HG03103 (cell line): ENCODE data around the gene HLA-DPA1.
"Not testable (repeated sequence)": the region's sequence is repeated elsewhere in the genome, so short reads cannot be mapped to it uniquely, and the experiment has no call there.

Experiments
- ATAC-seq: cut with Tn5 transposase; IDR thresholded peaks from one replicate; pipeline ENCODE4 v1.9.1; 2021; ENCODE audit warnings: low read depth; ENCODE audit not compliant: unreplicated experiment

The HLA-DPA1 gene

DNA sequence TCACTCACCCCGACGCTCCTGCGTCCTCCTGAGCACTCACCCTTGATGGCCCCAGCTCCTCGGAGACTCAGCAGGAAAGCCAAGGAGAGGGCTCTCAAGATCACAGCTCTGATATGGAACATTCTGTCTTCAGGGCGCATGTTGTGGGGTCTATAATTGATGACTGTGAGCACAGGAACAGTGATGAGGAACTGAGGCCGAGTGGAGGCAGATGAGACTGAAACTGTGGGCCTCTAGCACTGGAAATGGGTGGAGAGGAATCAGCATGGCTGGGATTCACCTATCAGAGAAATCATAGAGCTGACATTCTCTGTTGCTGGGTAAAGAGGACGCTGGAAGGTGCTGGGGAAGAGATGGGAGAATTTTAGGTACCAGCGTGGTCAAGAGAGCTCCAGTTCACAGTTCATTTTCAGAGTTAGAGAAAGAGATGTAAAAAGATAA, at the start of gene HLA-DPA1:
Gene HLA-DPA1, minus strand, starts transcription at position 219 of the 441 bp plus-strand sequence.
- ATAC-seq = peak; percentile 65

DNA sequence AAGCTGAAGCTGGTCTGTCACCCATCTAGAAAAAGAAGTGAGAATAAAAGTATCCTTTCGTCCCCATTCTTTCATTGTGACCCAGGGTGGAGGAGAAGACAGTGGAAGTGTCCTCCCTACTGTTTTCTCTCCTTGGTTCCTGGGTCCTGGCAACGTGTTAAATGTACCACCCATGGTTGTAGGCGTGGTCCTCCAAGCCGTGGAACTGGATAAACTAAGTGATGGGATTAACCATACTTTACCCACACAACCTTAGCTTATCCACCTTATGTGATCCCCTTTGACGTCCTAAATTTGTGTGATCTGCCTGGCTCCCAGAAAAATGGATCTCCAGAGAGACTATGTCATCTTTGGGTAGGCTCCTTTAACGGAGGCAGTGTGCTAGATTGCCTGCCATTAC, 49.7 kb upstream of the HLA-DPA1 start:
- no peak for ATAC-seq

- no peak for ATAC-seq
Observed at GRCh38 chr6:33120001-33120400, 46.6 kb upstream of the HLA-DPA1 start.

DNA sequence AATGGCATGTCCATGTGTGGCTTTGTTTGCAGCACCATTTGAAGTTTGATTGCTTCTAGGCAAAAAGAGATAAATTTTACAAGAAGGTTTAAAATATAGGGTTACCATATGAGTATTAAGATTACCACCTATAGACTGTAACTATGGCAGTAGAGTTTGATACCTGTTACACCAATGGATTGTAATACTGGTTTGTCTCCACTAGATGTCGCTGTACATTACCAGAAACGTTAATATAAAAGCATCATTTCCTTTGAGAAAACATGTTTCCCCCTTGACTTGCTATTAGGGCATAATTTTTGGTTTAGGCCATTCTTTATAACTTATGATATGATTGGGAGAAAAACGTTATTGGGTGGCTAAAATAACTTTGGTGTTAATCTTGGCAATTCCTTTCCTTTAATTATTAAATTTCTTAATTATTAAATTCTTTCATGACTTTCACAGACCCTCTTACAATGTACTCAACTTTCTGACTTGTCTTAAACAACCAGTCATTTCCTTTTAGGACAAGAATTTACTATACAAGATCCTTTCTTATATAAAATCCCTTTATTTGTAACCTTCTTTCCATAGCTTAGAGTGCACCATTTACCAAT, 45.2 kb upstream of the HLA-DPA1 start:
- ATAC-seq = no peak

GRCh38 chr6:33117811-33118277, 44.4 kb upstream of the HLA-DPA1 start:
- ATAC-seq = no peak

- no peak for ATAC-seq
Observed at GRCh38 chr6:33116841-33117711, 43.6 kb upstream of the HLA-DPA1 start.

GRCh38 chr6:33116417-33116816, 43.0 kb upstream of the HLA-DPA1 start:
- ATAC-seq = no peak

GRCh38 chr6:33114406-33114805, 41.0 kb upstream of the HLA-DPA1 start:
- no peak for ATAC-seq

DNA sequence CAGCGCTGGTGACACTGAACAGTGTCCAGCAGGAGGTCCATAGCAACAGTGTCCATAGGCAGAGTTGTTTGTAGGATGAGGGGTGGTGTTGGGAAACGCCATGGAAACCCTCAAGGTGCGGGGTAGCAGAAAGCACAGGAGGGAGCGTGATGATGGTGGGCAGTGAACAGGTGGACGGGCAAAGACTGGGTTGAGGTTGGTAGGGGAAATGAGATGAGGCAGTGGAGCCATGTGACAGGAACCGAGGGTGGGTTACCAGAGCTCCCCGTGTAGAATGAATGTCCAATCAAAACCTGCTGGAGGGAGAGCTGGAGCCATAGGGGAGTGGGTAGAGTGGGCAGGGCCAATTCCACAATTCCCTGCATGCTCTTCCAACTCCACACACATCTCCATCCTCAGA, 40.3 kb upstream of the HLA-DPA1 start:
- no peak for ATAC-seq

DNA sequence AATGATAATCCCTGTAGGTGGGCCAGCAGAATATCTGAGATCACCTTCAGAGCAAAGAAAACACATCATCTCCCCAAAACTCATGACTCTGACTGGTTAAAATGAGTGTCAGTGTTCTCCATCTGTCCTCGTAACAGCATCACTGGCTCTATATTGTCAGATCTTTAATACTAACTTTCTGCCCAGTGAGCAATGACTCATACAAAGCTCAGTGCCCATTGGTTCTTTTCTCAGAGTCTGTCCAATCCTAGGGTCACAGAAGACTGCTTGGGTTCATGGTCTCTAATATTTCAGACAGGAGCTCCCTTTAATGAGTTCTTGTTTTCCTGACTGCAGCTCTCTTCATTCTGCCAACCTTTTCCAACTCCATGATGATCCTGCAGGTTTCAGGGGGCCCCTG, 38.7 kb upstream of the HLA-DPA1 start:
- peak; percentile 64 for ATAC-seq

GRCh38 chr6:33108307-33108706, 34.9 kb upstream of the HLA-DPA1 start:
- no peak for ATAC-seq

DNA sequence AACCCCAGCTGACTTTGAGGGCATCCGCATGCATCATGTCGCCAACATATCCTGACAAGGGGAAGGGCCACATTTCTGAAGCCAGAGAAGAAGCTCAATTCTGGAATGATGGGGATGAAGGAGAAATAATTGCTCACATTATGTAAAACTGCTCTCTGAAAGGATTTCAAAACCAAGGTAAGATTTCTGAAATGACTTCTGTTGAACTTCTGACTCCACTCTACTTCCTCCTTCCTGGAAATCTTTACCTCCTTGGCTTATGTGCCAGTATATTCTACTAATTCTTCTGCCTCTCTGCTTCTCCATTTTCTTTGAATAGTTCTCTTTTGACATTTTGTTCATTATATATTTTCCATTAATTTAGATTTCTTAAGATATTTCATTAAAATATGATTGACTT, 34.2 kb upstream of the HLA-DPA1 start:
- ATAC-seq = no peak

DNA sequence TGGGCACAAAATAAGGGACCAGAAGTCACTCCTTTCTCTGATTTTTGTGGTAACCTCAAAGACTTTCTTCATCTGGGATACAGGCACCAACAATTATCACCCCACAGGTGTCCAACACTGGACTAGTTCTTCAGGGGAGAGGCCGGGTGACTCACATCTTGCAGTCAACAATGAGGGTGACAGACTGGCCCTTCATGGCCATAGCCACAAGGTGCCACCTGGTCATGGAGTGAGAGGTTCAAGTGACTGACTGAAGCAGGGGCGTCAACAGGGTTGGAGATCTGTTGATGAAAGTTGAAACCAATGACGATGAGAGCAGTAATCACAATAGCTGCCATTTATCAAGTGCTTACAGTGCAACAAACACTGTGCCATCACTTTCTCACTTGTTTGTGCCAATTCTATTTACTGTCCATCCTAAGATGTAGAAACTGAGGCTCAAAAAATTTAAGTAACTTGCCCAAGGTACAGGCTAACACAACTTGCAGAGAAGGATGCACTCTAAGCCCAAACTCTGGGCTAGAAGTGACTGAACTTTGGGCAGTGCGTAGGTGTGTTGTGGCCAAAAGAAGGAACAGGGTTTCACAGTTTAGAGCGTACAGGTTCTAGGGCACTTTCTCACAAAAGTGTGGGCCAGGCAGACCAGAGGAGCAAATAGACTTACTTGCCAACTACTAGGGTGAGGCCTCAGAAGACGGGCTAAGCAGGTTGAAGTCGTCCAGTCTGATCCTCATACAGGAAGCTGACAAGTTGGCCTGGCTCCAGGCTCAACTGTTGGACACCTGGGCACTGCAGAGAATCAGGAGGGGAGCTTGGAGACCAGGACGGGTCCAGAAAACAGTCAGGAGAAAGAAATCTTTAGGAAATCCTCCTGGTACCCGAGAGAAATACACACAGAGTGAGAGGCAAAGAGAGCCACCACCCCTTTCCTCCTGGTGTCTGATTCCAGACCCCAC, 32.7 kb upstream of the HLA-DPA1 start:
- ATAC-seq = no peak

DNA sequence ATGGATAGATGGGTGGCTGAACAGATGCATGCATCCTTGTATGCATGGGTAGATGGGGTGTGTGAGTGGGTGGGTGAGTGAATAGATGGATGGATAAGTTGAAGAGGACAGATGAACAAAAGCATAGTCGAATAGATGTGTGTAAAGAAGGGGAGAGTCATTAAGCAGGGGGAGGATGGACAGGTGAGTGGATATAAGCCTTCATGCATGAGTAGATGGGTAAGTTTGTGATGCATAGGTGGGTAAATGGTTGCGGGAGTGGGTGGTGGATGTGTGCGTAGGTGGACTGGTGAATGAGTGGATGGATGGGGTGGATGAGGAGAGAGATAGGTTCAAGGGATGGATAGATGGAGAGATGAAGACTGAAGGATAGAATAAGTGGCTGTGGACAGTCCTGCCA, 31.9 kb upstream of the HLA-DPA1 start:
- no peak for ATAC-seq

DNA sequence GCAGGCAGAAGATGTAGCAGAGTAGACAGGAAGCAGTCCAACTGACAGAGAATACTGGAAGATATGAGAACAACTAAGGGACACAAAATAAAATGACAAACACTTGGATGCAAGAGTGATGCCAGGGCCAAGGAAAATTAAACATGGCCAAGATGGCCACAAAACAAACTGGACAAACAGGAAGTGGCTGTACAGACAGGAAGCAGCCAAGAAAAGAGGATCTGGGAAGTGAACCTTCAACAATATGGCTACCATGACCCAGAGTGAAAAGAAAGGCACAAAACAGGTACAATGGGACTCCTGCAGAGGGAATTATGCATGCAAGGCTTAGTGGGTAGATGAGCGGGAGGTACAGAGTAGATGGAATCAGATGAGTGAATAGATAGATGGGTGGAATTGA, 31.4 kb upstream of the HLA-DPA1 start:
- ATAC-seq = no peak

- ATAC-seq = no peak
Observed at GRCh38 chr6:33103776-33104175, 30.3 kb upstream of the HLA-DPA1 start.

- not testable (repeated sequence) for ATAC-seq
Observed at GRCh38 chr6:33101121-33101737, 27.8 kb upstream of the HLA-DPA1 start.

GRCh38 chr6:33095681-33096080, 22.2 kb upstream of the HLA-DPA1 start:
- ATAC-seq = no peak

DNA sequence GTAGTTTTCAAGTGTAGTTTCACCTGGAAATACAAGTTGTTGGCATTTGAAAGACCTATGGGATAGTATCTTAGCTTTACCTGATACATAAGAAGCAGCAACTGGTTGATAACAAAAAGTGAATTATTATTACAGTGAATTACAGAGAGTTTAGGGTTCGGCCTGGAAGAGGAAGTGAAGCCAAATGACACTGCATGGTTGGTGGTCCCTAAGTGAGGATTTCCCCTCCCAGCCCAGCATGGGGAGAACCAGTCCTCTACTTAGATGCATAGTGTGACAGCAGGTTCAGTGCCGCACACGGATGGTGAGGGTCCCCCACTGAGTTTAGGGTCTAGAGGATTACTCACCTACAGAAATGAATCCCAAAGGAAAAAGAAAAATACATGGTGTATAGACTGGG, 20.4 kb upstream of the HLA-DPA1 start:
- no peak for ATAC-seq

DNA sequence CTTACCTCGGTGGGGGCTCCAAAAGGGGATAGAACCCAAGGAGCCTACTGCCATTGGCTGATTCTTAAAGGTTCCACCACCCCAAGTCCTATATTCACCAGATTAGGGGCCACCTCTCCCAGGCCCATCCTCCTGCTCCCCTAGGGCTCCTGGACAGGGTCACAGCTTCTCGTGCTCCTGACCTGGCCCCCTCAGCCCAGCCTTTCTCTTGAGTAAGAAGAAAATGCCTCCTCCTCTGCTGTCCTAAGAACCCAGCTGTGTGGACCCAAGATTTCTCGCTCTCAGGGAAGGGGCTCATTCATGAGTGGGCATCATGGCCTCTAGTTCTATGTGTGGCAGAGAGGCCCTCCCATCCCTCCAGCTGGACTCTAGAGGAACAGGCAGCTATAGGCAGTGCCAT, 18.9 kb upstream of the HLA-DPA1 start:
- ATAC-seq = no peak
